GM23248 (cell line): ENCODE measurements around the gene KCNQ2.

ENCODE experiments used
- EZH2 ChIP-seq: fragments of 200-600 bp; sonication (generic); IDR thresholded peaks from 2 replicates; pipeline ENCODE4 v1.6.1; 2018; ENCODE audit warnings: antibody characterized with exemption, mild to moderate bottlenecking; ENCODE audit not compliant: insufficient read depth, poor library complexity, severe bottlenecking
- EZH2phosphoT487 ChIP-seq: fragments of 200-600 bp; sonication (generic); IDR thresholded peaks from 2 replicates; pipeline ENCODE4 v1.6.1; 2018; ENCODE audit warnings: antibody characterized with exemption, moderate library complexity, mild to moderate bottlenecking, low read depth; ENCODE audit not compliant: insufficient read depth

DNA sequence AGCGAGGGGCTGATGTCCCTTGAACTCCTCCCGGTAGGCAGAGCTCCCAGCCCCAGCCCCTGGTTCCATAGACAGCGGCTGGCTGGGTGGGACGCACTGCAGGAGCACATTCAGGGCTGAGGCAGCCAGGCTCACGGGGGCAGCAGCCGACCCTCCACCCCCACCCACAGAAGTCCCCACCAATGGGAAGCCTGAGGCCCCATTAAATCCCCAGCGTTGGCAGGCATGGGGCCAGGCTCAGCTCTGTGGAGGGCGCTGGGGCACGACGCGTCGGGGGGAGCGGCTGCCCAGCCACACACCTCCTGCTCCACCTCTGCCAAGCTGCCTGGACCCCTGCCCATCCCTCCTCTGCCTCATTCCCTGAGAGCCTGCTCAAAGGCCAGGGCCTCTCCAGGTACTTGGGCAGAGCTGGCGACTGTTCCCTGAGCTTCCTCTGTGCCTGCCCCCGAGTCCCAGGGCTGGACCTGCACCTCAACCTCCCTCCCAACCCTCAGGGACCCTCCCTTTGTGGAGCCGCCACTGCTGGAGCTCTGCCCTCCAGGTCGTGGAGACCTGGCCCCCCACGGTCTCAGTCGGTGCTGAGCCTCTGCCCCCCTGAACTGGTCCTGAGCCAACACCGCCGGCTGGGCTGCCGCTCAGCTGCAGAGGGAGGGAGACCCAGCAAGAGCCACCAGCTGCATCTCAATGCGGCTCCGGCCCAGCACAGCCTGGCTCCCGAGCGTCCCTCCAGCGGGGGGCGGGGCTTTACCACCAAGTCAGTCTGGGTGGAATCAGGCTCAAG lies 120.5 kb downstream of the KCNQ2 start:
- TF ChIP-seq EZH2 = no peak
- no peak for TF ChIP-seq EZH2phosphoT487
